ENCODE results near the gene BCAS3.

BCAS3 gene

DNA sequence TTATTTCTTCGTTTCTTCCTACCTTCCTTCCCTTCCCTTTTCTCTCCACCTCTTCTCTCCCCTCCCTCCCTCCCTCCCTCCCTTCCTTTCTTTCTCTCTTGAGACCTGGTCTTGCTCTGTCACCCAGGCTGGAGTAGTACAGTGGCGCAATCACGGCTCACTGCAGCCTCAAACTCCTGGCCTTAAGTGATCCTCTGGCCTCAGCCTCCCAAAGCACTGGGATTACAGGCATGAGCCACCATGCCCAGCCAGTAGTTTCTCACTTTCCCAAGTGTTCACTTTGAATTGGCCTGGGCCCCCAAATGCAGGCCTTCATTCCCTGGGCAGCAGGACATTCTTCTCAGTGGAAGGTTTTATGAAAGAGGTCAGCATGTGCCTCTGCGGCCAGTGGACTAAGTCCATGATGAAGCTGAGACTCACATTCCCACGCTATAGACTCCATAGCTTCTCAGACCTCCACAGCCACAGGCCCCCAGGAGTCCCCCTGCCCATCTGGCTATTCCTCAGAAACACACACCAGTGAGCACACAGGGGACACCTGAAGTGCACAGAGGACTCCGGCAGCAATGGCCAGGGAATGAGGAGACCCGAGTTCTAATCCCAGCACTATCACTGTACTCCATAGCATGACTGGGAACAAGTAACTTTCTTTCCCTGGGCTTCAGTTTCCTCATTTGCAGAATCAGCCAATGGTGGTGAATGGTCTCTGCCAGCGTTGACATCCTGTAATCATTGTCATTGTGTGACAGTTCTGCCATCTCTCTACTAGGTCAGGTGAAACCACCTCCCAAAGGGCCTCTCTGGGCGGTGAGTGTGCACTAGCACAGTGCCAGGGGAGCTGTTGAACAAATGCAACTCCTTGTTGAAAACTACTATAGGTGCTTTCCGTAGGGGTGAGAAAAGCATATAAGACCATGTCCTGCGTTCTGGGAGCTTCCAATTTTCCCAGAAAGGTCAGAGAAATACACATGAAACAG lies 652.8 kb downstream of the BCAS3 start:
- no peak for DNase-seq

DNA sequence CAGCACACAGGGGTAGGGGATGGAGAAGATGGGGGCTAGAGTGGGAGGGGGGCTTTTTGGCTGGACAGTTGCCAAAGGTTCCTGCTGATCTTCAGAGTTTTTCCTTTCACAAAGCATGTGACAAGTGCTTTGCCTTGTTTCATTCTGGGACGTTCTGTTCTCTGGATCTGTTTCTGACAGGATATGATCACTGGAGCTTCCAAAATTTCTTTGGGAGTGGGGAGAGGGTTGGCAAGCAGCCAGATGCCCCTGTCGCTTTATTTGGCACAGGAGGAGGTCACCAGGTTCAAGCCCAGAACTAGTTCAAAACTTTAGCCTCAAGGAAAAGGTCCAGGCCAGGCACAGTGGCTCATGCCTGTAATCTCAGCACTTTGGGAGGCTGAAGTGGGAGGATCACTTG lies 653.5 kb downstream of the BCAS3 start:
- DNase-seq, result no peak

DNA sequence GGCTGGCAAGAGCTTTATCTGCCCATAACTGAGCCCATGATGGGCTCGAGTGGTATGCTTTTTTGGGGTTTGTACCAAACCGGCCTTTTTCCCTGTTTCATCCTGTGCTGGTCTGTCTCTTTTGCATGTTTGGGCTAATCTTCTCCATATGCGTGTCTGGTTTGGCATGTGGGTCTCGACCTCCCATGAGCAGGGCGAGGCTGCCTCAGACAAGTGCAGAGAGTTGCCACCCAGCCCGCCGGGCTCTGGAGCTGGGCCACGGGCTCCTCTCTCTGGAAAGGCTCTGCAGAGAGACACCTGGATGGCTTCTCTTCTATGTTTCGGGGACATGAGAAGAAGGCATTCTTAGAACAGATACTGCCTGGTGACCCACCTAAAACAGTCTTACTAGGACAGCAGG lies 654.2 kb downstream of the BCAS3 start:
- DNase-seq, result no peak

DNA sequence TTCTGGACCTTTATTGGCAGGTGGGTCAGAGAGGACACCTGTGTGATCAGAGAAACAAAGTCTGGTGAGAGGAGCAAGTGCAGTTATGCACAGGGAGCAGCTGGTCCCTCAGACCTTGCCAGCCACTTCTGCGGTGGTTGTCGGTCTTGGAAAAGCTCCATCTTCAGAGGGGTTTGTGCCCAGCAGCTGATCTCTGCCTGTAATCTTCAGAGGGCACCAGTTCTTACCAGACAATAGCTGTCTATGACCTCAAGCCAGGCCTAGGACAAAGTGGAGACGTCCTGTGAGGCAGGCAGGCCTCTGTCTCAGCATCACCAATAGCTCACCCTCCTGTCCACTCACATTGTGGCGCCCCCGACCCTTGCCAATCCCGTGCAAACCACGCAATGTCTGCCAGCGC lies 655.5 kb downstream of the BCAS3 start:
- DNase-seq, result no peak

DNA sequence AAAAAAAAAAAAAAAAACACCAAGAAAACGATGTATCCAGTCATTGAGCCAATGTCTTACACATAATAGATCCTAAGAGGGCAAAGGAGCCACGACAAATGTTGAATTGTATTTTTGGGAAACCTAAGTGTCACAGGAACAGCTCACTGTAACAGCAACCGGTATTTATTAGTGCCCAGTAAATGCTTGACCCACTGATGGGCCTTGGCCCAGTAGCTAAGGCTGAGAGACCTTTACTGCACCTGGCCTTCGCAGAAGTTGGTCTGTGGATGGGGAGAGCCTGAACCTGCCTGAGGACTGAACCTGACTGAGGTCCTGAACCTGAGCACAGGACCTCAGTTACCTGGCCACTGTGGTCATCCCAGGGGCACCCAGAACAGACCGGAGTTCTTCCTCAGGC lies 657.0 kb downstream of the BCAS3 start:
- DNase-seq, result no peak

DNA sequence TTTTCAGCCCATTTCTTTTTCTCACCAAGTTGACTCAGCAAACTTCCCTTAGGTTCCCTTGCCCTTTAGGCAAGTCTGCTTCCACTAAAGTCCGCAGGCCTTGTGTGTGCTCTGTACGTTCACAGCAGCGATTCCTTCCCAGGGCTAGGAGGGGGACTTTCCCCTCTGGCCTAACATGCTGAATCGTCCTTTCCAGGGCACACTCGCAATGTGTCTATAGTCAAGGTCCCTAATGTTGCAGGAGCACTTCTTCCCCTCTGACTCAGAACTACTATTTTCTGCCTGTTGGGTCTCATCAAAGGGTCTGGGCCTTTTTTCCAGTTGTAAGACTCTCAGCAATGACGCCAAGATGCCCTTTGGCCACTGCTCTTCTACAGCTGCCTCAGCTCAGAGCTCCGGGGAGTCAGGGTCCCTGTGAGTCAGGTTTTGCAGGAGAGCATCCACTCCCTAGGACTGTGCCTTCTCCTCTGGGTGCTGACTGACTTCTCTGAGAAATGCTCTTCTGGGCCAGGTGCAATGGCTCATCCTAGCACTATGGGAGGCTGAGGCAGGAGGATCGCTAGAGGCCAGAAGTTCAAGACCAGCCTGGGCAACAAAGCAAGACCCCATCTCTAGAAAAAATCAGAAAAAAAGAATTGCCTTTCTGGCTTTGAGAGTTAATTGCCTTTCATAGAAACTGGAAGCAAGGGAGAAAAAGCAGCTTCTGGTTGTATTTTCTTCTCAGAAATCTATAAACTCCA lies 657.6 kb downstream of the BCAS3 start:
- no peak for DNase-seq

DNA sequence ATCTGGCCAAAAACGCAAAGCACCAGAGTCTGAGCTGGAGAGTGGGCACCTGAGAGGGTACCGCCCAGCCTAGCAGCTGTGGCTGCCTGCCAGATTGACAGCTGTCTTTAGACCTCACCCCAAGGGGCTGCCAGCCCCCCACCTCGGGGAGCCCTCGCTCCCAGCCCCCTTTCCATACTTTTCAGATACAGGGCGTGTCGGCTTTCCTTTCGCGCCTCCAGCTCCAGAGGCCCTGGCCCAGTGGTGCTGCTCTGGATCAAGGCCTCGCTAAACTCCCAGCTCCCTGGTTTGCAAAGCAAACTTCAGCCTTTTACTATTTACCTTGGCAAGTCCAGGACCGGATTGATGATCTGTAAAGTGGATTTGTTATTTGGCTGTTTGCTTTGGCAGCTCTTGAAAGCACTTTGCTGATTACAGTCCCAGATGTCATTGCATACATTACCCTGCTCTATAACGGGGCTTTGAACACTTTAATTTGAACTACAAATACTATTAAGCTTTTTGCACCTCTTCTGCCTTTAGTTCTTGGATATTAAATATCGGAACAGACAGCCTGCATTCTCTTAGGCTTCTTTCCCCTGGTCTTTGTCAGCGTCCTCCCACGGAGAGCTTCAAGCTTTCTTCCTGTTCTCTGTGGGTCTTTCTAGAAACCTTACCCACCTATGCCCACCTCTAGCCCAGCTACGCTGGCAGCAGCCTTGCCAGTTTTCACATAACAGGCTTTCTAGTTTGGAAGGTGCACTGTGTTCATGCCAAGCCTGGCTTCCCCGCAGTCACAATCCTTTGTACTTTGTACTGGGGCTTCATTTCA lies 658.4 kb downstream of the BCAS3 start:
- no peak for DNase-seq

DNA sequence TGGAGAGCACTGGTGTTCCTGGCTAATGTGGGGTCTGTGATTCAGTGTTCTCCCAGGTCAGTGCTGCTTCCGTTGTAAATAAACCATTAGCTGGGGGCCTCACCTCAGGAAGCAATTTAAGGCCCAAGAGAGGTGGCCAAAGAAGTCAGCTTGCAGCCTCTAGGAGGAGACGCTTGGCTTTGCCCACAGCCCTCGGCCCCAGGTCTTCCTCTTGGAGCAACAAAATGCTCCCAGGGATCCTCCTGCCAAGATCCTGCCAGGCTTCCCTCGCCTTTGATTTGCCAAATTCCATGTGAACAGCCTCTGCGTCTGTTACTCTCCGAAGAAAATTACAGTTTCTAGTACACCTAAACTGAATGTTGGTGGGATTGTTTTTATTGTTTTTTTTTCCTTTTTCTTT lies 659.6 kb downstream of the BCAS3 start:
- no peak for DNase-seq

DNA sequence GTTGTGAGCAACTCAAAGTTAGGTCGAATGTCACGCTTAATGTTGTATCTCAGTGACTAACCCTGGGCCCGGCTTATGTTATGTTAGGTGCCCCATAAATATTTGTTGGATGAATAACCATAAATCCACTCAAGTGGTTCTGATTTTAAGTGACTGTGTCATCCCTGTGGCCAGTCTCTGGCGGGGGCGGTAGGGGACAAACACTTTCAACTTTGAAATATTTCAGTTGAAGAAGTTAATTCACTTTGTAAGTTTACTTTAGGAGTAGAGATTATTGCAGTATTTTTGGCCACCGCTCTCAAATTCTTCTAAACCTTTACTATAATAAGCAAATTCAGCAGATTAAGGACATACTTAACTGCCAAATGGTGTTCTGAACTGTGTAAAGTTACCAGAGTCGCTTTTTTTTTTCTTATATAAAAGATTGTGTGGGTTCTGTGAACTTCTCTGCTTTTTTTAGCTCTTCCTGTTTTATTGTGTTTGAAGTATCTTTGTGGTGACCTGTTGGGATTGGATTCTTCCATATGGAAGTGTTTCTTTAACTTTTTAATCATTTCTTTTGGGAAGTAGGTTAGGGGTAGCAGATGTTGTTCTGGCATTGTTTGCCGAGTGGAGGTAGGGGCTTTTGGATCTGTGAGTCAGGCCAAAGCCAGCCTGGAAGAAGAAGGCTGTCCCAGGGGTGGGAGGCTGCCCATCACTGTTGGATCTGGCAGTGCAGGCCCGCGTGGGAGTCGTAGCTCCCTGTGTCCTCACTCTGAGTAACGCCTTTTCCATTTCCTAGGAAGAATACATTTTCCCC lies 660.5 kb downstream of the BCAS3 start:
- no peak for DNase-seq

DNA sequence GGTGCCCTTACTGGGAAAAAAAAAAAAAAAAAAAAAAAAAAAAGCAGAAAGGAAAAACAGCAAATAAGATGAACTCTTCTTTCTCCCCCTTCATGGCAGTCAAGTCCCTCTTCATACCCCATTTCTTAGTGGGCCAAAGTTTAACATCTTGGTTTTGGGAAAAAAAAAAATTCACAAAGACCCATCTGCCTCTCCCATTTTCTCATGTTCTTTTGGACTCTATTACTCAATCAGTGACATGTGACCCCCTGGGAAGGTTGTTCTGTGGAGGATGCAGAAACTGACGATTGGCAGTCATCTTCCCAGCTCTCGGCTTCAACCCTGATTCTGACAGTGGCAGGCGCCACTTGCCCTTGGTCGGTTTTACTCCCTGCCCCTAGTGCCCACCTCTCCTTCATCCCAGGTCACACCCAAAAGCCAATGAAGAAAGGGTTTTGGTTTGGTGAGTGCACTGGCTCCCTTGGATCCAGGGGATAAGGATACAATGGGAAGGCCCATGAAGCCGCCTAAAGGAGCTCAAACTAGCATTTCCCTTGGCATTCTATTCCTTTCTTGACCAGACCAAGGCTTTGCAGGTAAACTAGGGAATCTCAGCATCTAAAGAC lies 661.3 kb downstream of the BCAS3 start:
- no peak for DNase-seq

DNA sequence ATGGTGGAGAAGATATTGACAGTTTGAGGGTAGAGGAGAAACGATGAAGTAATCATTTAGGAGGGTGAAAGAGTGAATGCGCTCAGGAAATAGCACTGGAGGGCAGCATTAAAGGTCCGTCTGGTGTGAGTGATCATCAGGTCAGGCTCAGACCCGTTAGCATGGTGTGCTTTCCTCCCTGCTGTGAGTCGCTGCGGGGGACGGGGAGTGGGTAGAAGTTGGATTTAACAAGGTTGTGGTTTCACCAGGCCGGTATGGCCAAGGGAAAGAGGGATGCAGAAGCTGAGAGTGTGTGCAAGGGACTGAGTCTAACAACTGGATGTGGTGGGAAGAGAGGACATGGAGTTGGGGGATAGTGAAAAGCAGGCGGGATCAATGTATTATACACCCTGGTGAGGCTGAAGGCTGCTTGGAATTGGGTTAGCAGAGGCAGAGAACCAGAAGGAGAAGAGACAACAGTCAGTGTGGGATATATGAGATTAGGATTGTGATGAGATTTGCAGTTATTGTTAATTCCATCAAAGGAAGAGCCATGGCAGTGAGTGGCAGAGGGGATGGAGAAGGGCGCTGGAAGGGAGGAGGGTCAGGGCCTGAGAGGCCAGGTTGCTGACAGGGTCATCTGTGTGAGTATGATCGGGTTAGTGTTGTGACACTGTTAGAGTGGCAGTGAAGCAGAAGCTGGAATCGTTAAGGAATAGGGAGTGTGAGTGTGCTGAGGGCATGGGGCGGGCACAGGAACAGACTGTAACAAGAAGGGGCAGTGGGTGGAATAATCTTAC lies 663.0 kb downstream of the BCAS3 start:
- no peak for DNase-seq

DNA sequence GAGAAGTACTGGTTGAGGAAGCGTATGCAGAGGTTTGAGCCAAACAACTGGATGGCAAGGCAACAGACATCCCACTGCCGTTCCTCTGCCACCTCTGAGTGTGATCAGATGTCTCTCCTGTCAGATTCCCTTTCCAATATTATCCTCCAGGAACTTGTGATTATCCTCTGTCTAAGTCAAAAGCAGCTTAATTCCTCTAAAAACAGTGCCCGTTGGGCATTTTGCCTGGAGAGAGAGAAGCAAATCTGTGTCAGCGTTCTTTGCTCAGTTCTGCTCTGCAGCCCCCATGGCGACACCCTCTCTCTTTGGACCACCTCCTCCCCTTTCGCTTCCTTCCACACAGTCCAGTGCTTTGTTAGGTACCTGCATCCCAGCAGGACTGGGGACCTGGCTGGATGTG lies 665.9 kb downstream of the BCAS3 start:
- no peak for DNase-seq

DNA sequence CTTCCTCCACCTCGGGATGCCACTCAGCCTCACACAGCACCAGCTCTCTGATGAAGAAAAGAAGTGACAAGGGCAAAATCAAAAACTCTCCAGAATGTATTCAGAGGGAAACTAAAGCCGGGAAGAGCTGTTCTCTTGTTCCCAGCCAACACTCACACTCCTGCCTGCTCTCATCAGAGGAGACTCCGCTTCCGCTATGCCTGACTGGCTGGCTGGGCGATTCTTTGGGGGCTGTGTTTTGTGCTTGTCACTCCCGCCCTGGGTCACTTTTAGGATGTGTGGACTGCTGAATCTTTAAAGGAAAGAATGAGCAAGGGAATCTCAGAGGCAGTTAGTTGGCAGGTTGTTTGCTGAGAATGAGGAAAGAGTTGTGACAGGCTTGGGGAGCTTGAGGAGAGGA lies 667.4 kb downstream of the BCAS3 start:
- DNase-seq, result no peak

DNA sequence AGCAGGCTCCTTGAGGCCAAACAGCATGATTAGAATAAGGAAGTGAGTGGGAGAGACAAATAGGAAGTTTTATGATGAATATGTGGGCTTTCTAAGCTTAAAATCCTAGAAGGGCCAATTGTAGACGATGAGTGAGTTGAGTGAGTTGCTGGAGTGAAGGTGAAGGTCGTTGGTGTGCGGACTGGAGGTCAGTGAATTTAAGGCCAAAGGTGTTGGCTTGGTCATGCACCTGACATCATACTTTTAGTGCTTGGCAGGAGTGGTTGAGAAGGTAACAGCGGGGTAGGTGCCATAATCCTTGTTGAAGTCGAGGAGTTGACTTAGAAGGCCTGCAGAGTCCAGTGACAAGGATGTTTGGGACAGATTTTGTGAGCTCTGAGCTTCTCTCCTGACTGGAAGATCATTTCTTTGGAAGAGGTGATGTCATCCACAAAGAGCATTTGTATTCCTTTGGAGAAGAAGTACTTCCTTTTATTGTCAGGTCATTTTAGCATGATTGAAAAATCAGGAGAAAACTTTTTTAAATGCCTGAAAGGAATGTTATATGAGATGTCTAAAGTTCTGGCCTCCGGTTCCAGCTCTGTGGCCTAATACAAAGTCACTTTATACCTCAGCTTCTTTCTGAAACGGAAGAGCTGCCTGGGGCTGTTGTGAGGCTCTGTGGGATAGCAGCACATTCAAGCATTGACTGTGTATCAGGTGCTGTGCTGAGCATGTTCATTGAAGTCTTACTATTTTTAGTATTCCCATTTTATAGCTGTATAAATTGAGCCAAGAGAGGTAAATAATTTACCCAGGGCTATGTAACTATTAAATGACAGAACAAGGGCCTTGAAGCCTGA lies 668.4 kb downstream of the BCAS3 start:
- DNase-seq, result no peak

DNA sequence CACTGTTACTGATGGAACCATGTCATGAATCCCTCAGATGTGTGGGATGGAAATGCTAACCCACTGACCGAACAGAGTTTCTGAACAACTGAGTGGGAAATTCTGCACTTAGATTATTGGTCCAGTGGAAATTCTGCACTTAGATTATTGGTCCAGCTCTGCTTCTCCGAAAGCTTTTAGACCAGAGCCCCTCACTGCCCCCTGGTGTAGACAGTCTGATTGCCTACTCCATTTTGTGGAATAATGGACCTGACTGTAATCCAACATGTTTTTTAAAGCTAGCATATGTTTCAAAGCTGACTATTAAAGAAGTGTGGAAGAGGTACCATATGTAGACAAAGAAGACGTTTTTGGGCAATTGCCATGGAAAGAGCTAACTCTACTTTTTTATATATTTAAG lies 671.7 kb downstream of the BCAS3 start:
- DNase-seq, result no peak

DNA sequence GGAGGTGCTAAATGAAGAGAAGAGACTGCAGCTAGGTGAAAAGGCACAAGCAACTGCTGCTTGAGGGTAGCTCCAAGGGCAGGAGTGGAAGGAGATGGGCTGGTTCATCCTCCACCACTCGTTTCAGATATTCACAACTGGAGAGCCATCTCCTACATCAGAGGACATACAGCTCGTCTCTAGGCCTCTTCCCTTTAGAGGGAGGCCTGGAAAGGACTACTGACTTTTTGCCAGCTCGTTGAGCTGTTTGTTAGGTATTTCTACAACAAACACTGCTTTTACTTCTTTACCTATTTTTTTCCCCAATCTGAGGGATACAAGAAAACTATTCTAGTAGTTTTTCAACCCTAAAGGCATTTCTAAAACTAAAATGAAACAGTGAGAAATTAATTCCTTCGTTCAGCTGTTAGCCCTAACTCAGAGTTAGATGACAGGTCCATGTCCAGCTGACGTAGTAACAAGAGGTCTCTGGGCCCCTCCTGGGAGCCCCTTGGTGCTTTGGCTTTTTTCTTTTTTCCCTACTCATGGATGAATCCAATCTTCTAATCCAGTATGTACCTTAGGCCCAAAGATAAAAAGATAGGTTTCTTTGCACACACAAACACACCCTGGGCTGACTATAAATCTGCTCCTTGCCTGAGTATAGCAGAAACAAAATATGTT lies 674.2 kb downstream of the BCAS3 start:
- no peak for DNase-seq

DNA sequence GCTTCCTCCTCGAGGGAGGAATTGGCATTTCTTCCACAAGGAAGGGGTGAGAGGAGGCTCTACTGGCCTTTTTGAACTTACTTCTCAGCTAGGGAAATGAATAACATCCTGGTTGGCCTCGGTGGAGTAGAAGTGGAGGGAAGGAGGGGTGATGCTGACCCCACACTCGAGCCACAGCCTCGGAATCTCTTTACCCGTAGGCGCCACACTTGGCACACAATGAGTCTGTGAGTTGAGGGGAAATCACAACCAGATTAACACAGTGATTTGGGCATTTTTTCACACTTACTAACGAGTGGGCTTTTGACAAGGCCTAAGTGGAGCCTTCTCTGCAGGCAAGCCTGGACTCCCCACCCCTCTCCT lies 674.7 kb downstream of the BCAS3 start:
- no peak for DNase-seq

DNA sequence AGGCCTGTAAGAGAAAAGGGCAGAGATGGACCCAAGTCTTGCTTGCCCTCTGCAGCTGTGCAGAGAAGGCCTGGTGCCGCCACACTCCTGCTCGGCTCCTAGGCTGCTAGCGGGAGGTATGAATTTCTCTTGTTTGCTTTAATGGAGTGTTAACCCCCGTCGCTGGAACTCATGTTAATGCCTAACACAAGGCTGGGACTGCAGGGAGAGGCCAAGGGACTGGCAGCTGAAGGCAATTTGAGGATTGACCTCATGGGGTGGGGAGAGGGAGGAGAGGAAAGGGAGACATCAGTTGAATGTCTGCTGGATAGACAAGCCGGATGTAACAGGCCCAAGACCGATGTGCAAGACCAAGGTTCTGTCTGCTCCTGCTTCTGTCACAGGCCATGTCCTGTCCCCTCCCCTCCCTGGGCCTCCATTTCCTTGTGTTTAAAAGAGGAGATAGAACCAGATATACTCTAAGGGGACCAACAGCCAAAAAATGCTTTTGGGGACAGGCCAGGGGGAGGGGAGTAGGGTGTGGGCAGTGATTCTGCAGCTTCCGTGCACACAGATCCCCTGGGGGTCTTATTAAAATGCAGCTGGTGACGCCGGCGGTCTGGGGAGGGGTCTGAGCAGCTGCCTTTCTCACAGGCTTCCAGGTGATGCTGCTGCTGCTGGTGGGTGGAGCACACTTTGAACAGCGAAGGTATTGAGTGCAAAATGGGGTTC lies 675.3 kb downstream of the BCAS3 start:
- no peak for DNase-seq

DNA sequence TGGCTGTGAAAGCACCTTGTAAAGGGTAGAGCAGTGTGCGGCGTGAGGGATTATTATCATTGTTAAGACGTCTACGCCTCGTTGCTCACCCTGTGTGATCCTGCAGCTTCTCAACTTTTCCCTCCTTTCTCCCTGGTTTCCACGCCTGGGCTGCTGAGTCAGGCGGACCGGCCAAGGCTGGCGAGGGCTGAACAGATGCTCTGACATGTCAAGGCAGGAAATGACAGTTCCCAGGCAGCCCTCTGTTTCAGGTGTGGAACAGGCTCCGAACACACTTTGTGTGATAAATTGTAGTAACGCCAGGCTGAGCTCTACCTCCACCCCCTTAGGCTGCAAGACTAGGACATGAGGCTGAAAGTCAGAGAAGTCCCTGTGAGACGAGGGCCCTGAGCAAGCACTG lies 676.0 kb downstream of the BCAS3 start:
- DNase-seq, result no peak
